ENCODE data around the gene LKAAEAR1. TPM values are rescaled to one million over a fixed set of nuclear protein-coding genes. Genes with fewer than 3 reads are reported as not detected.

Gene LKAAEAR1
- total and polyA plus RNA-seq, 2 of the 13 experiments (the other 11 are each of a cell fraction or from before 2014, with no cell fraction given), result not detected

DNA sequence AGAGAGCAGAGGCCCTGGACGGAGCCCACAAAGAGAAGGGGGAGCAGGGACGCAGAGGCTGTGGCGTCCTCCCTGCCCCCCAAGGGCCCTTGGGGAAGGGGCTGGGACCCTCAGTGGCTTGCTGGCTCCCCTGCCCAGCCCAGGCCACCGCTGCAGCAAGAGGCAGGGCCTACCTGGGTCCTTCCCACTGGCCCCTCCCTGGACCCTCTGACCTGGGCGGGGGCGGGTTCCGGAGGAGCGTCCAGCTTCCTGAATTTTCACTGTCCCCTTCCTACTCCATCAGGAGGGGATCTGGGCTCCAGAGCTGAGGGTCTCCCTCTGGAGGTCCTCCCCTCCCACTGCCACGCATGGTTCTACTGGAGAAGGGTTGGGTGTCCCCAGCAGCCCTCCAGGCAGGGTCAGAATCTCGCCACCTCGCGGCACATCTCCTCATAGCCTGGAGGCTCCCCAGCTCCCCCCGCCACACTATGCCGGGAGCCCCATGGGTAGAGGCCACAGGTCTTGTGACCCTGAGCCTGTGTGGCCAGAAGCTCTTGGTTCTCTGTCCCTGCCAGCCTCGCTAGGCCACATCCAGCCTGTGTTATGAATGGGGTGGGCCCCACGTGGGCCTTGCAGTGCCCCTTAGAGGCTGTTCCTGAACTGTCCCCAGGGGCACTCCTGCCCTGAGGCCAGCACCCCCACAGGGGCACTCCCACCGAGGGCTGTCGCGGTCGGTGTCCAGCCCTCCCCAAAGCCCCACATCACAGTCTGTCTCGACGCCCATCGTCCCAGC lies 33.8 kb downstream of the LKAAEAR1 start (continued):
- TF ChIP-seq ZNF382 (CRISPR knock-in tag; IDR thresholded peaks at IDR 0.05; ENCODE audit: borderline replicate concordance), result no peak
- no peak for TF ChIP-seq ZNF446 (CRISPR knock-in tag; IDR thresholded peaks at IDR 0.05)
- TF ChIP-seq MYNN (CRISPR knock-in tag; IDR thresholded peaks at IDR 0.05; ENCODE audit: low read depth), result peak; percentile 79; the same call in 1 of the 2 replicates
- TF ChIP-seq DR1 (CRISPR knock-in tag; IDR thresholded peaks at IDR 0.05), result peak; percentile 60; the same call in 1 of the 2 replicates
- TF ChIP-seq, protein P1, sequence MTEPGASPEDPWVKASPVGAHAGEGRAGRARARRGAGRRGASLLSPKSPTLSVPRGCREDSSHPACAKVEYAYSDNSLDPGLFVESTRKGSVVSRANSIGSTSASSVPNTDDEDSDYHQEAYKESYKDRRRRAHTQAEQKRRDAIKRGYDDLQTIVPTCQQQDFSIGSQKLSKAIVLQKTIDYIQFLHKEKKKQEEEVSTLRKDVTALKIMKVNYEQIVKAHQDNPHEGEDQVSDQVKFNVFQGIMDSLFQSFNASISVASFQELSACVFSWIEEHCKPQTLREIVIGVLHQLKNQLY (CRISPR knock-in tag; IDR thresholded peaks at IDR 0.05), result no peak
- no peak for TF ChIP-seq ASH2L (IDR thresholded peaks at IDR 0.05; ENCODE audit: insufficient read length, low read depth, low read length)
- TF ChIP-seq, protein P2, sequence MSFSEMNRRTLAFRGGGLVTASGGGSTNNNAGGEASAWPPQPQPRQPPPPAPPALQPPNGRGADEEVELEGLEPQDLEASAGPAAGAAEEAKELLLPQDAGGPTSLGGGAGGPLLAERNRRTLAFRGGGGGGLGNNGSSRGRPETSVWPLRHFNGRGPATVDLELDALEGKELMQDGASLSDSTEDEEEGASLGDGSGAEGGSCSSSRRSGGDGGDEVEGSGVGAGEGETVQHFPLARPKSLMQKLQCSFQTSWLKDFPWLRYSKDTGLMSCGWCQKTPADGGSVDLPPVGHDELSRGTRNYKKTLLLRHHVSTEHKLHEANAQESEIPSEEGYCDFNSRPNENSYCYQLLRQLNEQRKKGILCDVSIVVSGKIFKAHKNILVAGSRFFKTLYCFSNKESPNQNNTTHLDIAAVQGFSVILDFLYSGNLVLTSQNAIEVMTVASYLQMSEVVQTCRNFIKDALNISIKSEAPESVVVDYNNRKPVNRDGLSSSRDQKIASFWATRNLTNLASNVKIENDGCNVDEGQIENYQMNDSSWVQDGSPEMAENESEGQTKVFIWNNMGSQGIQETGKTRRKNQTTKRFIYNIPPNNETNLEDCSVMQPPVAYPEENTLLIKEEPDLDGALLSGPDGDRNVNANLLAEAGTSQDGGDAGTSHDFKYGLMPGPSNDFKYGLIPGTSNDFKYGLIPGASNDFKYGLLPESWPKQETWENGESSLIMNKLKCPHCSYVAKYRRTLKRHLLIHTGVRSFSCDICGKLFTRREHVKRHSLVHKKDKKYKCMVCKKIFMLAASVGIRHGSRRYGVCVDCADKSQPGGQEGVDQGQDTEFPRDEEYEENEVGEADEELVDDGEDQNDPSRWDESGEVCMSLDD (CRISPR knock-in tag; IDR thresholded peaks at IDR 0.05; ENCODE audit: borderline replicate concordance), result peak; percentile 99
- TF ChIP-seq HES4 (CRISPR knock-in tag; IDR thresholded peaks at IDR 0.05; ENCODE audit: borderline replicate concordance), result peak; percentile 13; the same call in 1 of the 2 replicates
- TF ChIP-seq, protein P3, sequence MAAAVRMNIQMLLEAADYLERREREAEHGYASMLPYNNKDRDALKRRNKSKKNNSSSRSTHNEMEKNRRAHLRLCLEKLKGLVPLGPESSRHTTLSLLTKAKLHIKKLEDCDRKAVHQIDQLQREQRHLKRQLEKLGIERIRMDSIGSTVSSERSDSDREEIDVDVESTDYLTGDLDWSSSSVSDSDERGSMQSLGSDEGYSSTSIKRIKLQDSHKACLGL (CRISPR knock-in tag; IDR thresholded peaks at IDR 0.05), result peak; percentile 12; the same call in 1 of the 2 replicates
- TF ChIP-seq STAG1 (CRISPR knock-in tag; IDR thresholded peaks at IDR 0.05), result peak; percentile 45; the same call in 1 of the 2 replicates
- peak; percentile 33; the same call in 1 of the 2 replicates for TF ChIP-seq NRL (CRISPR knock-in tag; IDR thresholded peaks at IDR 0.05; ENCODE audit: borderline replicate concordance)
- TF ChIP-seq NBN (conservative IDR thresholded peaks at IDR 0.05), result no peak
- peak; percentile 80; the same call in 1 of the 2 replicates for TF ChIP-seq NFKB2 (CRISPR knock-in tag; IDR thresholded peaks at IDR 0.05; ENCODE audit: borderline replicate concordance)
- TF ChIP-seq DPF2 (CRISPR knock-in tag; IDR thresholded peaks at IDR 0.05; ENCODE audit: borderline replicate concordance, low read depth), result peak; percentile 12; the same call in 1 of the 2 replicates
- peak; percentile 89 for TF ChIP-seq YEATS4 (CRISPR knock-in tag; IDR thresholded peaks at IDR 0.05; ENCODE audit: borderline replicate concordance)
- TF ChIP-seq, protein P4, sequence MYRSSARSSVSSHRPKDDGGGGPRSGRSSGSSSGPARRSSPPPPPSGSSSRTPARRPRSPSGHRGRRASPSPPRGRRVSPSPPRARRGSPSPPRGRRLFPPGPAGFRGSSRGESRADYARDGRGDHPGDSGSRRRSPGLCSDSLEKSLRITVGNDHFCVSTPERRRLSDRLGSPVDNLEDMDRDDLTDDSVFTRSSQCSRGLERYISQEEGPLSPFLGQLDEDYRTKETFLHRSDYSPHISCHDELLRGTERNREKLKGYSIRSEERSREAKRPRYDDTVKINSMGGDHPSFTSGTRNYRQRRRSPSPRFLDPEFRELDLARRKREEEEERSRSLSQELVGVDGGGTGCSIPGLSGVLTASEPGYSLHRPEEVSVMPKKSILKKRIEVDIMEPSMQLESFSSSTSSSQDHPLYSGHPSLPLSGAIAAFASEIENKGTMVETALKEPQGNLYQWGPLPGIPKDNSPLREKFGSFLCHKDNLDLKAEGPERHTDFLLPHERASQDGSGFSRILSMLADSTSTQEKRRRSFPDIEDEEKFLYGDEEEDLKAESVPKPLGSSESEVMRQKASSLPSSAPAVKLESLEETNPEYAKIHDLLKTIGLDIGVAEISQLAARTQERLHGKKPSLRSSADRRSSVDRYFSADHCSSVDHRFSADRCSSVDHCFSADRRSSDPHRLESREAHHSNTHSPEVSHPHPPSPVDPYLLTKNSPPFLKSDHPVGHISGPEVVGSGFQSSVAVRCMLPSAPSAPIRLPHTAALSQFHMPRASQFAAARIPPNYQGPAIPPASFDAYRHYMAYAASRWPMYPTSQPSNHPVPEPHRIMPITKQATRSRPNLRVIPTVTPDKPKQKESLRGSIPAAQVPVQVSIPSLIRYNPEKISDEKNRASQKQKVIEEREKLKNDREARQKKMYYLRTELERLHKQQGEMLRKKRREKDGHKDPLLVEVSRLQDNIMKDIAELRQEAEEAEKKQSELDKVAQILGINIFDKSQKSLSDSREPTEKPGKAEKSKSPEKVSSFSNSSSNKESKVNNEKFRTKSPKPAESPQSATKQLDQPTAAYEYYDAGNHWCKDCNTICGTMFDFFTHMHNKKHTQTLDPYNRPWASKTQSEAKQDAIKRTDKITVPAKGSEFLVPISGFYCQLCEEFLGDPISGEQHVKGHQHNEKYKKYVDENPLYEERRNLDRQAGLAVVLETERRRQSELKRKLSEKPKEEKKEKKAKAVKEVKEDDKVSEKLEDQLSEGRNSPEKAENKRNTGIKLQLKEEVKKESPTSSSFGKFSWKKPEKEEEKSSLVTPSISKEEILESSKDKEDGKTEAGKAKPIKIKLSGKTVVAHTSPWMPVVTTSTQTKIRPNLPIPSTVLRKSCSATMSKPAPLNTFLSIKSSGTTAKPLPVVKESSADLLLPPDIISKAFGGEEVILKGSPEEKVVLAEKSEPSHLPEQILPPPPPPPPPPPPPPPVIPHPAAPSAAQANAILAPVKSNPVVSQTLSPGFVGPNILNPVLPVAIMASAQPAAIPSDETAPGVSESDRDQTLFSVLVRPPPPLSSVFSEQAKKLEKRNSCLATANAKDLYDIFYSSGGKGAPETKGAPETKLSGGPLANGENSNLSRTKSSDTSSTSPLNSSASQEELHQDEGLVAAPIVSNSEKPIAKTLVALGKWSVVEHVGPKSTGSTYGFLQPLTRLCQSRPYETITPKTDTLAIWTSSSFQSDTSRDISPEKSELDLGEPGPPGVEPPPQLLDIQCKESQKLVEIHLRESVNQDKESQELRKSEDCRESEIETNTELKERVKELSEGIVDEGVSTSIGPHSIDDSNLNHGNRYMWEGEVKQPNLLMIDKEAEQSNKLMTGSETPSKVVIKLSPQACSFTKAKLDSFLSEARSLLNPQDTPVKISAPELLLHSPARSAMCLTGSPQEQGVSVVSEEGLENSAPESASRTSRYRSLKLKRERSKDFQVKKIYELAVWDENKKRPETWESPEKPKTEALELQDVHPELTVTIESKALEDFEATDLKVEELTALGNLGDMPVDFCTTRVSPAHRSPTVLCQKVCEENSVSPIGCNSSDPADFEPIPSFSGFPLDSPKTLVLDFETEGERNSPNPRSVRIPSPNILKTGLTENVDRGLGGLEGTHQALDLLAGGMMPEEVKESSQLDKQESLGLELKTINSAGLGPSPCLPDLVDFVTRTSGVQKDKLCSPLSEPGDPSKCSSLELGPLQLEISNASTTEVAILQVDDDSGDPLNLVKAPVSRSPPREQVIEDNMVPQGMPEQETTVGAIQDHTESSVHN (CRISPR knock-in tag; IDR thresholded peaks at IDR 0.05), result 0 out of 2 replicates have a peak, but pooled peaks have one; percentile 0

All from HepG2 (cell line).